ENCODE measurements around the gene HM13. TPM values are rescaled to one million over a fixed set of nuclear protein-coding genes. Genes with fewer than 3 reads are reported as not detected.

The HM13 gene
- total and polyA plus RNA-seq, 9 of the 15 experiments (the other 6 are each of a cell fraction or from before 2014, with no cell fraction given) = 7.7 to 136 (median 74.5) TPM

GRCh38 chr20:31547017-31547675 is 32.9 kb downstream of the HM13 start (continued):
- TF ChIP-seq, protein P1, sequence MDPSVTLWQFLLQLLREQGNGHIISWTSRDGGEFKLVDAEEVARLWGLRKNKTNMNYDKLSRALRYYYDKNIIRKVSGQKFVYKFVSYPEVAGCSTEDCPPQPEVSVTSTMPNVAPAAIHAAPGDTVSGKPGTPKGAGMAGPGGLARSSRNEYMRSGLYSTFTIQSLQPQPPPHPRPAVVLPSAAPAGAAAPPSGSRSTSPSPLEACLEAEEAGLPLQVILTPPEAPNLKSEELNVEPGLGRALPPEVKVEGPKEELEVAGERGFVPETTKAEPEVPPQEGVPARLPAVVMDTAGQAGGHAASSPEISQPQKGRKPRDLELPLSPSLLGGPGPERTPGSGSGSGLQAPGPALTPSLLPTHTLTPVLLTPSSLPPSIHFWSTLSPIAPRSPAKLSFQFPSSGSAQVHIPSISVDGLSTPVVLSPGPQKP (CRISPR knock-in tag; IDR thresholded peaks at IDR 0.05) = no peak
- no peak for TF ChIP-seq SMC3 (conservative IDR thresholded peaks at IDR 0.05; ENCODE audit: insufficient read depth, low read depth, low read length)
- TF ChIP-seq, protein P2, sequence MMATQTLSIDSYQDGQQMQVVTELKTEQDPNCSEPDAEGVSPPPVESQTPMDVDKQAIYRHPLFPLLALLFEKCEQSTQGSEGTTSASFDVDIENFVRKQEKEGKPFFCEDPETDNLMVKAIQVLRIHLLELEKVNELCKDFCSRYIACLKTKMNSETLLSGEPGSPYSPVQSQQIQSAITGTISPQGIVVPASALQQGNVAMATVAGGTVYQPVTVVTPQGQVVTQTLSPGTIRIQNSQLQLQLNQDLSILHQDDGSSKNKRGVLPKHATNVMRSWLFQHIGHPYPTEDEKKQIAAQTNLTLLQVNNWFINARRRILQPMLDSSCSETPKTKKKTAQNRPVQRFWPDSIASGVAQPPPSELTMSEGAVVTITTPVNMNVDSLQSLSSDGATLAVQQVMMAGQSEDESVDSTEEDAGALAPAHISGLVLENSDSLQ (IDR thresholded peaks at IDR 0.05) = peak; percentile 41; the same call in 1 of the 2 replicates
- no peak for TF ChIP-seq EHMT2 (IDR thresholded peaks at IDR 0.05)
- TF ChIP-seq, protein P3, sequence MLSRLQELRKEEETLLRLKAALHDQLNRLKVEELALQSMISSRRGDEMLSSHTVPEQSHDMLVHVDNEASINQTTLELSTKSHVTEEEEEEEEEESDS (CRISPR knock-in tag; IDR thresholded peaks at IDR 0.05) = no peak
- TF ChIP-seq BCOR (IDR thresholded peaks at IDR 0.05) = no peak
- TF ChIP-seq POLR2B (IDR thresholded peaks at IDR 0.05; ENCODE audit: low read depth, partially characterized antibody) = peak; percentile 61
- no peak for TF ChIP-seq ZNF780A (CRISPR knock-in tag; IDR thresholded peaks at IDR 0.05)
- TF ChIP-seq SMAD2 (IDR thresholded peaks at IDR 0.05; ENCODE audit: low read depth, low read length) = no peak
- no peak for TF ChIP-seq NKRF (IDR thresholded peaks at IDR 0.05; ENCODE audit: borderline replicate concordance)
- TF ChIP-seq ZNF274 (IDR thresholded peaks at IDR 0.05; ENCODE audit: borderline replicate concordance, low read depth, low read length) = no peak
- TF ChIP-seq RCOR1 (IDR thresholded peaks at IDR 0.05; ENCODE audit: borderline replicate concordance in 1 of 2, low read depth in 2 of 2, low read length in 2 of 2) = no peak
- TF ChIP-seq ZNF609 (CRISPR knock-in tag; IDR thresholded peaks at IDR 0.05; ENCODE audit: borderline replicate concordance) = no peak
- TF ChIP-seq HEY1 (CRISPR knock-in tag; IDR thresholded peaks at IDR 0.05; ENCODE audit: borderline replicate concordance) = no peak
- no peak for TF ChIP-seq PREB (CRISPR knock-in tag; IDR thresholded peaks at IDR 0.05)
- no peak for TF ChIP-seq XRCC4 (IDR thresholded peaks at IDR 0.05; ENCODE audit: extremely low read depth, insufficient read depth, insufficient read length)
- TF ChIP-seq EP400 (IDR thresholded peaks at IDR 0.05) = peak; percentile 97
